H1 (cell line): ENCODE measurements around the gene INPP5A. TPM values are rescaled to one million over a fixed set of nuclear protein-coding genes. Genes with fewer than 3 reads are reported as not detected.

Source experiments
- CTCF ChIA-PET: fragments of 300-600 bp; sonication (Branson Sonifier 250); formaldehyde crosslinking; loops from one replicate; lab custom pipeline; 2021; ENCODE audit not compliant: partially characterized antibody; lab: Charles Lee
- POLR2A ChIA-PET: fragments of 300-600 bp; sonication (Branson Sonifier 250); formaldehyde crosslinking; loops from one replicate; lab custom pipeline; 2021; ENCODE audit warnings: inconsistent platforms; ENCODE audit not compliant: partially characterized antibody; lab: Charles Lee
- DNase-seq, 2 experiments: peaks; one replicate each; pipeline versions ENCODE4 v3.0.0 to v3.0.0-alpha.2; 2010 to 2022; ENCODE audit warnings: low spot score in 2 of 2, low read depth in 1 of 2, mixed read lengths in 1 of 2
- FAIRE-seq: peaks from 2 replicates; lab custom pipeline; 2011; peaks lifted over from hg19 to GRCh38; lab: Jason Lieb, UNC
- H2AFZ ChIP-seq: 2 replicates; pipeline ENCODE4 v1.8.1; 2012; ENCODE audit warnings: low read length, inconsistent platforms
- H2AK5ac ChIP-seq: 2 replicates; pipeline ENCODE4 v1.6.1; 2013; ENCODE audit warnings: low read depth, low read length
- H2BK120ac ChIP-seq: replicated peaks from 2 replicates; pipeline ENCODE3; 2013; ENCODE audit warnings: low read depth, low read length, inconsistent platforms
- H2BK12ac ChIP-seq: 2 replicates; pipeline ENCODE4 v1.6.1; 2013; ENCODE audit warnings: low read depth, low read length
- H2BK15ac ChIP-seq: 2 replicates; pipeline ENCODE4 v1.6.1; 2013; ENCODE audit warnings: low read length
- H2BK20ac ChIP-seq: 2 replicates; pipeline ENCODE4 v1.6.1; 2013; ENCODE audit warnings: low read length
- H2BK5ac ChIP-seq: 2 replicates; pipeline ENCODE4 v1.6.1; 2013; ENCODE audit warnings: low read depth, low read length
- H3K14ac ChIP-seq: 2 replicates; pipeline ENCODE4 v1.6.1; 2013; ENCODE audit warnings: inconsistent platforms; ENCODE audit not compliant: insufficient read length
- H3K18ac ChIP-seq: 2 replicates; pipeline ENCODE4 v1.6.1; 2013; ENCODE audit warnings: low read length; ENCODE audit errors: extremely low read depth
- H3K23ac ChIP-seq: 2 replicates; pipeline ENCODE4 v1.6.1; 2013; ENCODE audit warnings: inconsistent platforms; ENCODE audit not compliant: insufficient read length
- H3K23me2 ChIP-seq: 2 replicates; pipeline ENCODE4 v1.6.1; 2013; ENCODE audit warnings: low read depth, low read length
- H3K27ac ChIP-seq: 2 replicates; pipeline ENCODE4 v1.6.1; 2011; ENCODE audit warnings: low read depth, low read length, inconsistent platforms
- H3K27me3 ChIP-seq, 4 experiments: replicated peaks in 1 of 4; 1 replicate in 1 of 4; 2 replicates in 3 of 4; pipeline versions ENCODE4 v1.6.1 to v1.8.1; 2011 to 2013; ENCODE audit warnings: low read length in 3 of 4, mild to moderate bottlenecking in 3 of 4, inconsistent platforms in 2 of 4, mixed read lengths in 2 of 4, moderate library complexity in 1 of 4; ENCODE audit not compliant: control insufficient read depth in 3 of 4, insufficient read depth in 3 of 4; ENCODE audit errors: extremely low read depth in 1 of 4
- H3K36me3 ChIP-seq, 4 experiments: 2 replicates each; pipeline versions ENCODE4 v1.6.1 to v1.8.1; 2011 to 2013; ENCODE audit warnings: mild to moderate bottlenecking in 4 of 4, low read length in 3 of 4, moderate library complexity in 2 of 4, control low read depth in 1 of 4, inconsistent platforms in 1 of 4; ENCODE audit not compliant: insufficient read depth in 4 of 4, control insufficient read depth in 2 of 4
- H3K4ac ChIP-seq: replicated peaks from 2 replicates; pipeline ENCODE3; 2013; ENCODE audit warnings: low read length, low read depth, mixed read lengths, inconsistent platforms; ENCODE audit not compliant: insufficient read length
- H3K4me1 ChIP-seq, 4 experiments: replicated peaks in 1 of 4; 1 replicate in 1 of 4; 2 replicates in 3 of 4; pipeline versions ENCODE4 v1.6.1 to v1.8.1; 2011 to 2013; ENCODE audit warnings: low read length in 3 of 4, inconsistent platforms in 2 of 4, mixed read lengths in 1 of 4; ENCODE audit not compliant: insufficient read depth in 4 of 4, control insufficient read depth in 3 of 4
- H3K4me2 ChIP-seq, 2 experiments: 2 replicates each; pipeline versions ENCODE4 v1.6.1 to v1.8.1; 2011 to 2013; ENCODE audit warnings: low read depth in 2 of 2, low read length in 2 of 2, control low read depth in 1 of 2, inconsistent platforms in 1 of 2, mild to moderate bottlenecking in 1 of 2; ENCODE audit not compliant: insufficient read depth in 1 of 2
- H3K4me3 ChIP-seq, 4 experiments: fragments of 200-600, 300-600 bp in 1 of 4; sonication (generic), shearing (Covaris generic), sonication (Bioruptor Twin) in 1 of 4; 2 replicates each; pipeline versions ENCODE4 v1.5.1 to v1.8.1; 2011 to 2016; ENCODE audit warnings: low read length in 4 of 4, low read depth in 3 of 4, control low read depth in 2 of 4, inconsistent platforms in 2 of 4, mild to moderate bottlenecking in 2 of 4, mixed read lengths in 1 of 4, moderate library complexity in 1 of 4; ENCODE audit not compliant: insufficient read depth in 2 of 4; ENCODE audit errors: extremely low read depth in 1 of 4
- H3K56ac ChIP-seq: replicated peaks from 2 replicates; pipeline ENCODE3; 2013; ENCODE audit warnings: low read depth, mild to moderate bottlenecking, mixed read lengths, low read length, inconsistent platforms; ENCODE audit not compliant: insufficient read length
- H3K79me1 ChIP-seq: 2 replicates; pipeline ENCODE4 v1.6.1; 2013; ENCODE audit warnings: low read depth, low read length, control low read depth
- H3K79me2 ChIP-seq, 2 experiments: 2 replicates each; pipeline versions ENCODE4 v1.6.1 to v1.8.1; 2012 to 2013; ENCODE audit warnings: low read length in 2 of 2, mild to moderate bottlenecking in 2 of 2, inconsistent platforms in 1 of 2; ENCODE audit not compliant: insufficient read depth in 2 of 2, control insufficient read depth in 1 of 2
- H3K9ac ChIP-seq, 4 experiments: replicated peaks in 1 of 4; 1 replicate in 1 of 4; 2 replicates in 3 of 4; pipeline versions ENCODE4 v1.6.1 to v1.8.1; 2011 to 2013; ENCODE audit warnings: low read depth in 3 of 4, low read length in 3 of 4, control low read depth in 2 of 4, mild to moderate bottlenecking in 2 of 4, moderate library complexity in 2 of 4, inconsistent platforms in 1 of 4; ENCODE audit errors: extremely low read depth in 1 of 4
- H3K9me3 ChIP-seq, 2 experiments: 2 replicates each; pipeline versions ENCODE4 v1.6.1 to v1.8.1; 2012 to 2013; ENCODE audit warnings: mild to moderate bottlenecking in 2 of 2, moderate library complexity in 2 of 2, control low read depth in 1 of 2, inconsistent platforms in 1 of 2, low read depth in 1 of 2, low read length in 1 of 2, mixed read lengths in 1 of 2; ENCODE audit not compliant: insufficient read depth in 2 of 2
- H4K20me1 ChIP-seq, 2 experiments: replicated peaks in 1 of 2; 2 replicates each; pipeline versions ENCODE3 to v1.8.1; 2011 to 2013; ENCODE audit warnings: inconsistent platforms in 2 of 2, low read length in 2 of 2, mild to moderate bottlenecking in 1 of 2; ENCODE audit not compliant: insufficient read depth in 2 of 2, control insufficient read depth in 1 of 2
- H4K5ac ChIP-seq: 2 replicates; pipeline ENCODE4 v1.6.1; 2013; ENCODE audit warnings: low read length, low read depth, mixed read lengths, inconsistent platforms; ENCODE audit not compliant: insufficient read length
- H4K8ac ChIP-seq: 2 replicates; pipeline ENCODE4 v1.8.0; 2013; ENCODE audit warnings: mild to moderate bottlenecking, moderate library complexity, low read length, inconsistent platforms; ENCODE audit not compliant: insufficient read depth; ENCODE audit errors: extremely low read depth
- H4K91ac ChIP-seq: replicated peaks from 2 replicates; pipeline ENCODE3; 2013; ENCODE audit warnings: low read length, mixed read lengths, inconsistent platforms; ENCODE audit not compliant: insufficient read length
- POU5F1 ChIP-seq: IDR thresholded peaks from 2 replicates; pipeline ENCODE4 v1.6.1; 2011; ENCODE audit warnings: low read depth, mild to moderate bottlenecking, low read length, moderate library complexity
- WGBS, 2 experiments: shearing (Covaris generic) in 1 of 2; methylation state at CpG; one replicate each; pipeline versions ENCODE4 v1.1.6 to v1.1.7; 2013 to 2015; ENCODE audit warnings: low lambda C conversion rate in 2 of 2, mixed read lengths in 2 of 2, inconsistent platforms in 1 of 2, low coverage in 1 of 2, missing lambda C conversion rate in 1 of 2; ENCODE audit not compliant: insufficient replicate concordance in 2 of 2, insufficient coverage in 1 of 2, insufficient read length in 1 of 2; ENCODE audit errors: extremely low coverage in 1 of 2, missing lambda C conversion rate in 1 of 2; 5-methylcytosine and 5-hydroxymethylcytosine counted together
- polyA plus RNA-seq, 7 experiments: library from polyadenylated mRNA; depleted of rRNA in 3 of 7; stranded (reverse) in 5 of 7; unstranded in 2 of 7; fragments of >200 nt in 5 of 7; fragments of 200-250 nt in 2 of 7; gene quantifications; 1 replicate in 5 of 7; 2 replicates in 1 of 7; 4 replicates in 1 of 7; pipeline versions ENCODE4 v1.2.1 to v1.2.3, GENCODE V29; 2011 to 2013; ENCODE audit warnings: missing spikeins in 2 of 7, mixed read lengths in 2 of 7
- total RNA-seq: library from RNA; stranded (reverse); fragmentation: NEBNext Ultra II Directional; extraction: Animal tissue kit (Norgen Biotek cat#: 25700); gene quantifications from 2 replicates; pipeline ENCODE4 v1.2.1, GENCODE V29; 2021
- TF ChIP-seq, protein P1 (sequence below): IDR thresholded peaks from 2 replicates; pipeline ENCODE4 v1.6.1; 2012; ENCODE audit warnings: inconsistent platforms

Gene INPP5A
- total and polyA plus RNA-seq, 2 of the 8 experiments (the other 6 are each of a cell fraction or from before 2014, with no cell fraction given): 19.7 to 27.5 TPM

DNA sequence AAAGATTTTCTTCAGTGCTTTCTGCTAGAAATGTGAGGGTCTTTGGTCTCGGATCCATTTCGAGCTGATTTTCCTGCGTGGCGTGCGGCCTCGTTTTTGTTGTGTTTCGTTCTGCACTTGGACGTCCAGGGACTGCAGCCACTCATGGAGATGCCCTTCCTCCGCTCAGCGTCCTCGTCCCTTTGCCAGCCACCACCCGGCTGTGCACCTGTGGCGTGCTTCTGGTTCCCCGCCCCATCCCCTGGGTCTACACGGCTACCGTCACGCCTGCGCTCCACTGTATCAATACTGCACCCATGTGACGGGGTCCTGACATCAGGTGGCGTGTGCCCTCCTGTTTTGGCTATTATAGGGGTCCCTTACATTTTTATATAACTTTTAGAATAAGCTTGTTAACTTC lies 291.1 kb downstream of the INPP5A start:
- no peaks in the 10 kb centered on the region for H3K79me2 ChIP-seq
- POLR2A ChIA-PET: no interaction called here
- H2BK5ac ChIP-seq: no peak overlapping the region
- no peak overlapping the region for H2BK15ac ChIP-seq
- no peaks in the 10 kb centered on the region; the same call in 1 of the 2 replicates for H3K23me2 ChIP-seq
- no peak overlapping the region for H3K56ac ChIP-seq
- H4K91ac ChIP-seq: no peak overlapping the region
- no peak overlapping the region for H3K18ac ChIP-seq
- no peaks in the 10 kb centered on the region; a peak in 1 of 8 replicates for H3K36me3 ChIP-seq
- WGBS, 2 experiments: 89% methylated on average over 20 of the region's 20 CpGs; no CpG with 5 or more reads in 1 of the 2 experiments
- no peak overlapping the region for H3K14ac ChIP-seq
- no peaks in the 10 kb centered on the region for H4K20me1 ChIP-seq
- H3K9ac ChIP-seq: no peak overlapping the region
- no peak overlapping the region for H3K27ac ChIP-seq
- H2AFZ ChIP-seq: no peak overlapping the region
- H4K5ac ChIP-seq: no peak overlapping the region
- no peak overlapping the region for H3K23ac ChIP-seq
- FAIRE-seq: no peak
- no peak overlapping the region for H3K4ac ChIP-seq
- no peak overlapping the region for H2BK120ac ChIP-seq
- no peaks in the 10 kb centered on the region for H3K4me1 ChIP-seq
- H3K79me1 ChIP-seq: no peaks in the 10 kb centered on the region; the same call in 1 of the 2 replicates
- no peak for DNase-seq
- TF ChIP-seq, protein P1, sequence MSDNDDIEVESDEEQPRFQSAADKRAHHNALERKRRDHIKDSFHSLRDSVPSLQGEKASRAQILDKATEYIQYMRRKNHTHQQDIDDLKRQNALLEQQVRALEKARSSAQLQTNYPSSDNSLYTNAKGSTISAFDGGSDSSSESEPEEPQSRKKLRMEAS: no peak
- no peak for TF ChIP-seq POU5F1
- H2BK20ac ChIP-seq: no peak overlapping the region
- no peaks in the 10 kb centered on the region for H3K27me3 ChIP-seq
- no peak overlapping the region for H4K8ac ChIP-seq
- peaks cover 17 to 37% of the 10 kb centered on the region in 2 experiments for H3K9me3 ChIP-seq
- H3K4me3 ChIP-seq: no peak overlapping the region
- H2BK12ac ChIP-seq: no peak overlapping the region
- CTCF ChIA-PET: interaction anchor here (0.6 kb wide), 1 partner anchor 176 kb away, joined by 5 read pairs; no protein-coding TSS in a partner anchor
- no peak overlapping the region for H3K4me2 ChIP-seq
- no peak overlapping the region for H2AK5ac ChIP-seq
